Measurements from ENCODE around the gene RBM5. TPM values are rescaled to one million over a fixed set of nuclear protein-coding genes. Genes with fewer than 3 reads are reported as not detected.

The RBM5 gene
- total RNA-seq, 2 experiments from 2014 or later: 256 to 257 TPM

DNA sequence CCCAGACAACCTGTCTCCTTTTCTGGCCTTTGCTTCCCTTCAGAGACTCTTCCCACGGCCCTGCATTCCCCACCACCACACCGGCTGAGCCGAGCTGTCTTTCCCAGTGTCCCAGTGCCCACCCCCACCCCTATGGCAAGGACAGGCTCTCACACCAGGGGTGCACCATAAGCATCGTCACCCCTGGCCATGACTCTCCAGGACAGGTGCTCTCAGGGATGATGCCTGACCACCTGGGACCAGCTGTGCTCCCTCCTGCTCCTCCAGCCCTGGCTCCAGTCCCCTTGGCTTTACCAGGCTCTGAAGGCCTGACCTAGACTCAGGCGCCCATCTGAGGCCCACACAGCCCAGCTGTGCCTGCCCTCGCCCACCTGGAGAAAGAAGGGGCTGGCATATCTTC is 48.8 kb downstream of the RBM5 start:
- H3K4me3 Mint-ChIP-seq: no peak overlapping the region
- no peaks in the 10 kb centered on the region for H3K9me3 Mint-ChIP-seq
- ATAC-seq (ENCODE audit: low read depth): no peak
- POLR2A ChIA-PET: no interaction called here
- H3K27me3 Mint-ChIP-seq: no peaks in the 10 kb centered on the region
- no peak for DNase-seq
- H3K27ac Mint-ChIP-seq: no peak overlapping the region
- peaks cover 9% of the 10 kb centered on the region for H3K4me1 Mint-ChIP-seq
- no peaks in the 10 kb centered on the region for H3K36me3 Mint-ChIP-seq

DNA sequence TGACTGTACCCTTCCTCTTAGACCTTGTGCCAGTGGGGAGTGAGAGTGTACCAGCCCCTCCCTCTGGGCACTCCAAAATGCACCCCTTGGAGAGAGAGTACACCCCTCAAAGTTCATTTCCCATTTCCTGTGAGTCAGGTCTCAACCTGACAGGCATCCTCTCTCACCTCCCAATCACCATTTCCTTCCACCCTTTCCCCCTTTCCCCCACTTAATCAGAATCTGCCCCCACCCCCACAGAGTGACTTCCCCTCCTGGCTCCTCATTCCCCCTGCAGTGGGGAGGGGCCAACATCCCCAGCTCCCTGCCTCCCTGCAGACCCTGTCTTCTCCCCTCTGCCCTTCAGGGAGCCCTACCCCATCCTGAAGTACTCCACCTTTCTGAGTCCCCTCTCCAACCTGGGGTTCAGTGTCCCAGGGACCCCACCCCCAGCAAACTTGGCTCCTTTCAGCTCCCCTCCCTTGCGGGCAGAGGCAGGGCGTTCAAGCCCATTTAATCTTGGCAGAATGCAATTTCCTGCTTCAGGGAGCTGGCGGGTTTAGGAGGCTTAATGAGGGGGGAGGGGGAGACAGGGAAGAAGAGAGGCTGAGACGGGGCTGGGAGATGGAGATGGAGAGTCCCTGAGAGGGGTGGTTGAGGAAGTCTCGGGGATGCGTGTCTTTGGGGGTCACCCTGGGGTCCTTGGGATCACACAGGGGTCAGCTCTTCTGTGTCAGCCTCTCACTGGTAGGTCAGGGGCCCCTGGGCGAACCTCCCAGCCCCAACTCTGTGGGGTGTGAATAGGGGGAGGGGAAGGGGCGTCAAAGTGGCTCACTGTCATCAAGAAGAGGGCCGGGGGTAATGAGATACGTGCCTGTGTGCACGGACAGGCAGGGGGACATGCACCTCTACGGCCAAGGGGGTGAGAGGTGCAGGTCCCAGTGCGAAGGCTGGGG is 49.8 kb downstream of the RBM5 start:
- no peaks in the 10 kb centered on the region for H3K36me3 Mint-ChIP-seq
- H3K4me1 Mint-ChIP-seq: peaks cover 9% of the 10 kb centered on the region
- POLR2A ChIA-PET: interaction anchor here (0.7 kb wide), 1 partner anchor 164 kb away, joined by 3 read pairs; no protein-coding TSS in a partner anchor
- no peaks in the 10 kb centered on the region for H3K9me3 Mint-ChIP-seq
- no peaks in the 10 kb centered on the region for H3K27me3 Mint-ChIP-seq
- H3K27ac Mint-ChIP-seq: peak overlapping the region; percentile 74
- ATAC-seq (ENCODE audit: low read depth): peak; percentile 6
- H3K4me3 Mint-ChIP-seq: peak overlapping the region; percentile 33
- DNase-seq: no peak

DNA sequence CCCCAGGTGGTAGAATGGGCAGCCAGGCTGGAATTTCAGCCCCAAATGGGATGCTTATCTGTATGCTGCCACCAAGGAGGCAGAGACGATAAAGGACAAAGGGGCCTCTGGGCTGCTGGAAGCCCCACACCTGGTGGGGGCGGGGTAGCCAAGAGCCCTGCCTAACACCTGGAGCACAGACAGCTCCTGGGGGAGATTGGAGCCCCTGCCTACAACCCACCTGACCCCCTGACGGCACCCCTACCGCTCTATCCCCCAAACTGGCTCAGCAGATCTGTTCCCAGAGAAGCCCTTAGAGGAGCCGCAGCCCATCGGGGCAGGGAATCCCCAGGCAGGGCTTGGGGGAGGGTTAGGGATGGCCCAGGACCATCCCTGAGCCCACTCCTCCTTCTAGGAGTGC is 50.6 kb downstream of the RBM5 start:
- no peak overlapping the region for H3K27ac Mint-ChIP-seq
- POLR2A ChIA-PET: no interaction called here
- no peak for DNase-seq

DNA sequence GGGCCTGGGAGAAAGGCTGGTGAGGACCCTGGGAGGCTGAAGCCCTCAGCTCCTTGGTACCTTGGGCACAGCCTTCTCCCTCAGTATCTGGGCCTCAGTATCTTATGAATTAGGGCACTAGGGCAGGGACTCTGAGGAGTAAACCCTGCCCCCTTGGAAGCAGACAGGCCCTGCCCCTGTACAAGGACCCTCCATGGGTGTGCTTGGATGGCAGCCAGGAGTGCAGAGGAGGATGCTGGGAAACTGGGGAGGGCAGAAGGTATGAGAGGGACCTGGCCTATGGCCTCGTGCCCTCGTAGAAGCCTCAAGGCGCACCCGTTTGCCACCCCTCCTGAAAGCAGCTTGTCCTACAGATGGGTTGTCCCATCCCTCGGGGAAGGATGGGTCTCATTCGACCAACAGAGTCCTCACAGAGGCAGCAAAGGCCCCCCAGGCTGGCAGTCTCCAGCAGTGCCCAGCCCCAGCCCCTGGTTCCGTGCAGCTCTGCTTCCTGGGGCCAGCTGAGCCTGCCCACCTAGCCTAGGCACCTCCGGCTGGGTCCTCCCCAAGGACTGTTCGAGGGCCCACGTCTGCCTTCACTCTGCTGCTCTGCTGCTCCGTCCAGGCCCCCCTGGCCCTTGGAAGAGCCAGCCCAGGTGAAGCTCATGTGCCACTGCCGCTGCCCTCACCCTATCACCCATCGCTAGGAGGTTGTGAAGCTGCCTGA is 51.2 kb downstream of the RBM5 start:
- H3K4me3 Mint-ChIP-seq: no peak overlapping the region
- no peaks in the 10 kb centered on the region for H3K27me3 Mint-ChIP-seq
- peaks cover 9% of the 10 kb centered on the region for H3K4me1 Mint-ChIP-seq
- no peaks in the 10 kb centered on the region for H3K36me3 Mint-ChIP-seq
- ATAC-seq (ENCODE audit: low read depth) (no peak), DNase-seq (no peak)
- H3K27ac Mint-ChIP-seq: no peak overlapping the region
- H3K9me3 Mint-ChIP-seq: no peaks in the 10 kb centered on the region
- POLR2A ChIA-PET: no interaction called here

More for the DNA sequence above, 50.6 kb downstream of the RBM5 start:
- Mint-ChIP-seq H3K4me3 (no peak overlapping the region), H3K27me3 (no peaks in the 10 kb centered on the region), H3K4me1 (peaks cover 9% of the 10 kb centered on the region), H3K36me3 (no peaks in the 10 kb centered on the region), H3K9me3 (no peaks in the 10 kb centered on the region)
- ATAC-seq (ENCODE audit: low read depth): no peak

DNA sequence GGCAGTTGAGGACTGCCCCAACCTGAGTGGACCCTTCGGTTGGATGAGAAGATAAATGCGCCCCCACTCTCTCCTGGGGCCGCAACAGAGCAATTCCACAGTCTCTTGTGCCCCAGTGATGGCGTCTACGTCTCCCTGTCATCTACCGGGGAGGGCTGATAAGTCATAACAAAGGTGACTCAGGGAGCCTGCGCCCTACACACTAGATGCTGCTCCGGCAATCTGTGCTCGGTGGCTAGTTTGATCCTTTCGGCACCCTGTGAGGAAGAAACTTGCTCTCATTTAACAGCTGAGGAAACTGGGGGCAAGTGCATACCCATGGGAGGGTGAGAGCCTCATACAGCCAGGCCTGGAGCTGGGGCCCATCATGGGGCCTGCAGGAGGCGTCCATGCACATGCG is 52.3 kb downstream of the RBM5 start:
- Mint-ChIP-seq H3K4me3 (no peak overlapping the region), H3K4me1 (peaks cover 9% of the 10 kb centered on the region), H3K27ac (no peak overlapping the region), H3K36me3 (no peaks in the 10 kb centered on the region), H3K9me3 (no peaks in the 10 kb centered on the region), H3K27me3 (no peaks in the 10 kb centered on the region)
- no peak for DNase-seq
- POLR2A ChIA-PET: interaction anchor here (0.6 kb wide), 1 partner anchor 323 kb away, joined by 6 read pairs; no protein-coding TSS in a partner anchor
- ATAC-seq (ENCODE audit: low read depth): no peak

DNA sequence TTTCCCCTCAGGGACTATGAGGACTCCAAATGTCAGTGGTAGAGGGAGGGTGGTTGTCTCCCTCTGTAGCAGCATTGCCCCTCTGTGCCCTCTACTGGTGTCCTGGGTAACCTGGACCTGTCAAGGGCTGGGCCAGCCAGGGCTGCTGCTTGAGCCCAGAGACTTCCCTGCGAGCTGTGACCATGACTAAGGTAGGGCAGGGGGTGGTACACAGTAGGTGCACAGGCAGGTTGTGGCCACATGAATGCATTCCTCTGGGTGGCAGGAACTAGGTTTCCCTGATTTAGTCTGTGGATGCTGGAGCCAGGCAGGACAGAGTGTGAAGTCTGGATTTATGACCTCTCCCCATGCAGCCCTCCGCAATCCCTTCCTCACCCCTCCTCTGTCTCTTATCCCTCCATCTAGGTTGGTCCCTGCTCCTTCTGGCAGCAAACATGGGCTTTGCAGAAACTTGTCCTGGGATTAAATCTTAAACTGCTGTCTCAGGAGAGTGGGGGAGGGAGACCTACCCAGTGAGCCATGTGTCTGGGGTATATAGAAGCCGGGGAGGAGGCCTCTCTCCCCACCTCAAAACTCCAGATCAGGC is 57.7 kb downstream of the RBM5 start:
- H3K27ac Mint-ChIP-seq: no peak overlapping the region
- POLR2A ChIA-PET: interaction anchor here (0.7 kb wide), 1 partner anchor 1222 kb away, joined by 3 read pairs; no protein-coding TSS in a partner anchor
- H3K27me3 Mint-ChIP-seq: peaks cover 5% of the 10 kb centered on the region
- no peak for DNase-seq
- no peak for ATAC-seq (ENCODE audit: low read depth)
- no peaks in the 10 kb centered on the region for H3K9me3 Mint-ChIP-seq
- H3K4me3 Mint-ChIP-seq: no peak overlapping the region
- no peaks in the 10 kb centered on the region for H3K36me3 Mint-ChIP-seq
- H3K4me1 Mint-ChIP-seq: no peaks in the 10 kb centered on the region

DNA sequence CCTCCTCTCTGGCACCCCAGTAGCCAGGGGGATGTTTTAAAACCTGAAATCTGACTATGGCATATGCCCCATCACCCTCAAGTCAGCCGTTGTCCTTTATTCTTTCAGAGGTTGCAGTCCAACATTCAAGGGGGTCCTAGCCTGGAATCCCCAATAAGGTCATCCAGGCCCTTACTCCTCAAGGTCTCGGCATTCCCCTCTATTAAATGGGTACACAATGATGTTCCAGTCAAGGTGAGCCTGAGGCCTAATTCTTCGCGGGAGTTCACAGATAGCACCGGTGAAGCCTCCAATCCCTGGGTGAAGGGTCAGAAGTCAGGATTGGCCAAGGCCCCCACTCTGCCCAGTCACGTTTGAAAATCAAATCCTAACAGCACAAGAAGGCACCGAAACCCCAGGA is 58.3 kb downstream of the RBM5 start:
- no peaks in the 10 kb centered on the region for H3K4me1 Mint-ChIP-seq
- ATAC-seq (ENCODE audit: low read depth) (no peak), DNase-seq (no peak)
- POLR2A ChIA-PET: no interaction called here
- H3K4me3 Mint-ChIP-seq: no peak overlapping the region
- peaks cover 5% of the 10 kb centered on the region for H3K27me3 Mint-ChIP-seq
- H3K27ac Mint-ChIP-seq: no peak overlapping the region
- H3K9me3 Mint-ChIP-seq: no peaks in the 10 kb centered on the region
- H3K36me3 Mint-ChIP-seq: no peaks in the 10 kb centered on the region

DNA sequence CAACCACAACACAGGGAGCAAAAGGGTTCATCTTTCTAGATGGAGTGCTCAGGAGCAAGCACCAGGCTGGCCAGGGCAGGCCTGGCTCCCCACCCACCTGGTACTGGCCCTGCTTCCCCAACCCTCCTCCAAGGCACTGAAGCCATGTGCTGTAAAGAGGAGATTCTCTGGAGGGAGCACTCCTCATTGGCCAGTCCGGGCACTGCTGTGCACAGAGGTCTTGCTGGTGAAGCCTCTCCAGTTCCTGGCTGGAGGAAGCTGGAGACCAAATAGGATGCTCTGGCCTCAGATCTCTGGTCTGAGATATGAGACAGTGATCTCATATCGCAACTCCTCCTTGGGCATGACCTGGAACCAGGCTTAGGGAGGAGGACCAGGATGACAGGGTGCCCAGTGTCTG is 58.7 kb downstream of the RBM5 start:
- H3K36me3 Mint-ChIP-seq: no peaks in the 10 kb centered on the region
- no peaks in the 10 kb centered on the region for H3K9me3 Mint-ChIP-seq
- ATAC-seq (ENCODE audit: low read depth) (no peak), DNase-seq (no peak)
- no peak overlapping the region for H3K4me3 Mint-ChIP-seq
- POLR2A ChIA-PET: no interaction called here
- H3K4me1 Mint-ChIP-seq: no peaks in the 10 kb centered on the region
- no peak overlapping the region for H3K27ac Mint-ChIP-seq
- H3K27me3 Mint-ChIP-seq: peaks cover 7% of the 10 kb centered on the region

DNA sequence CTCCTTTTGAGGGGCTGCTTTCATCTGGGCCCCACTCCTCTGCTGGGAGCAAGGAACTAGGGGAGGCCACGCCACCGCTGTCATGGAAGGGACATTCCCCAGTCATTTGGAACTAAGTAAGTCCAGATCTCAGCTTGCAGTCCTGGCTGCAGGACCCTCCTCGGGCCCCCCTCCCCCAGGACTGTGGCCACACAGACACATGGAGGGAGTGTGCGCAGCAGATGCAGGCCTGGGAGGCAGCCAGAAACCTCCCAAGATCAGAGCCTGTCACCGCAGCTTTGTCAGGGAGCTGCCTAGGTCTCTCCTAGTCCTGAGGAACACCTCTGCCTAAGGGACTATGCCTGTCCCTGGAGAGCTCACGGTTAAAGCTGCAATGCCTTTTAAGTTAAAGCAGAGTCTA is 59.1 kb downstream of the RBM5 start:
- Mint-ChIP-seq H3K27ac (no peak overlapping the region), H3K9me3 (no peaks in the 10 kb centered on the region), H3K27me3 (peaks cover 8% of the 10 kb centered on the region), H3K4me3 (no peak overlapping the region), H3K4me1 (no peaks in the 10 kb centered on the region), H3K36me3 (no peaks in the 10 kb centered on the region)
- POLR2A ChIA-PET: no interaction called here
- ATAC-seq (ENCODE audit: low read depth) (no peak), DNase-seq (no peak)

DNA sequence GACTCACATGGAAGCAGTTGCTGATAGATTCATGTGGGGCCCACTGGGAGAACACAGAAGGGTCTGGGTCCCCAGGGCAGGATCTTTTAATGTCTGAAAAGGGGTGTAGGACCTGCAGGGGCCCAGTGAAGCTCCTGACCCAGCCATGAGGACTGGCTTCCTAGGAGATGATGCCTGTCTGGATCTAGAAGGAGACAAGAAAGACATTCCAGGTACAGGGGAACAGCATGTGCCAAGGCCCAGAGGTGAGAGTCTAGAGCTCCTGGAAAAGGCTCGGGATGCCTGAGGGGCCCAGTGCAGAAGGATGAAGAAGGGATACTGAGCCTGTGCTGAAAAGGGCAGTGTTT is 61.7 kb downstream of the RBM5 start:
- no peak overlapping the region for H3K27ac Mint-ChIP-seq
- H3K27me3 Mint-ChIP-seq: peaks cover 21% of the 10 kb centered on the region
- ATAC-seq (ENCODE audit: low read depth): no peak
- H3K9me3 Mint-ChIP-seq: no peaks in the 10 kb centered on the region
- no peak for DNase-seq
- H3K36me3 Mint-ChIP-seq: no peaks in the 10 kb centered on the region
- H3K4me3 Mint-ChIP-seq: no peak overlapping the region
- H3K4me1 Mint-ChIP-seq: peaks cover 6% of the 10 kb centered on the region
- POLR2A ChIA-PET: interaction anchor here (0.5 kb wide), 1 partner anchor 1655 kb away, joined by 3 read pairs; no protein-coding TSS in a partner anchor

DNA sequence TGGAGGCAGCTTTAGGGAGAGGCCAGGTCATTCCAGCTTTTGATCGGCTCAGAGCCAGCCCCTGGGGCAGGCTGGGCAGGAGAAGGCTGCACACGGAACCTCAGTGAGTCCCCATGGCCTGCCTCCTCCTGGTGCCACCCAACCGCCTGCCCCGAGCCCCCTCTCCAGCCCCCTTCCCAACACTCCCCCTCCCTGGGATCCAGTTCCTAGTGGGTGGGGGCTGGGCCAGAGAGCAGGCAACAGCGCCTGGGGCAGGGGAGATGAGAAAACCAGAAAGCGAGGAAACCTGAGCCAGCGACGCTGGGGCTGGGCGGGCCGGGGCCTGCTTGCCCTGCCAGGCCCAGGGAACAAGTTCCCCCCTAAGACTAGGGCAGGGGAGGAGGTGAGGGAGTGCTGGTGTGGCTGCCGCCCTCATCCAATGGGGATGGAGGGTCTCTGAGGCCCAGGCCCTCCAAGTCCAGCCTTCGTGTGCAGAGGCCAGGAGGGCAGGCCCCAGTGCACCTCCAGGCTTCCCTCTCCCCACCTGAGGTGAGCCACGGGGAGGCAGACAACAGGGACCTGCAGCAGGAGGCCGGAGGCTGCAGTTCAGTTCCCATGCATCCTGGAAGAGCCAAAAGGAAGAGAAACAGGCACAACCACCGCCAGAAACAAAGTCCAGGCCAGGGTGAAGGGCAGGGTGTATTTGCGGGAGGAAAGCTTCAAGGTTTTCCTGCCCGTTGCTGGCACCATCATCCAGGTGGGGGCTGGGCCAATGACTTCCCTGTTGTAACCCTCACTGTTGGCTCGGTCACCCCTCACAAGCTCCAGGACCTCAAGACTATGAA is 62.4 kb downstream of the RBM5 start:
- no peak overlapping the region for H3K27ac Mint-ChIP-seq
- H3K4me1 Mint-ChIP-seq: peaks cover 8% of the 10 kb centered on the region
- H3K9me3 Mint-ChIP-seq: no peaks in the 10 kb centered on the region
- H3K27me3 Mint-ChIP-seq: peaks cover 27% of the 10 kb centered on the region
- no peak overlapping the region for H3K4me3 Mint-ChIP-seq
- no peaks in the 10 kb centered on the region for H3K36me3 Mint-ChIP-seq
- POLR2A ChIA-PET: interaction anchor here (0.5 kb wide), 1 partner anchor 1656 kb away, joined by 3 read pairs; no protein-coding TSS in a partner anchor
- ATAC-seq (ENCODE audit: low read depth) (no peak), DNase-seq (no peak)

DNA sequence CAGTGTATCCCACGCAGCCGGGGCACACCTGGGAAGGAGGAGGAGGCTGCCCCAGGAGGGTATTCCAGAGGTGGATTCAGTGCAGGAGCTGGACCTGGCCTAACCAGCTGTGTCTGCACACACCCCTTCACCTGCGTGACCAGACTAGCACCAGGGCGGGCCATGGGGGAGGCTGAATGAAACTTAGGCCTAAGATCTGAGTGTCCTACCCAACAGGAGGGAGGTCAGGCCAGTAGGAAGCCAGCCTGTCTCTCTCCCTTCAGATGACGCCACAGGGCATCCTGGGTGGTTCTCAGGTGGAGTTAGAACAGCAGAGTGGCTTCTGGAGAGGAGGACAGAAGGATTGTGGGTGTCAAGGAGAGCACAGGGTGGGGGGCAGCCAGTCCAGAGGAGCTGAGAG is 63.0 kb downstream of the RBM5 start:
- no peaks in the 10 kb centered on the region for H3K36me3 Mint-ChIP-seq
- ATAC-seq (ENCODE audit: low read depth) (no peak), DNase-seq (no peak)
- no peak overlapping the region for H3K4me3 Mint-ChIP-seq
- no peak overlapping the region for H3K27ac Mint-ChIP-seq
- H3K27me3 Mint-ChIP-seq: peaks cover 33% of the 10 kb centered on the region
- POLR2A ChIA-PET: no interaction called here
- H3K4me1 Mint-ChIP-seq: peaks cover 8% of the 10 kb centered on the region
- no peaks in the 10 kb centered on the region for H3K9me3 Mint-ChIP-seq

Data from activated naive CD8-positive, alpha-beta T cell treated with anti-CD3 and anti-CD28 coated beads, Interleukin-2, amount 10 ng/mL, durations not matched to agents 7 days and 5 days (primary cell).